Right renal pelvis (tissue), 4 donors: ENCODE data around the gene MS4A12. TPM values are rescaled to one million over a fixed set of nuclear protein-coding genes. Genes with fewer than 3 reads are reported as not detected.
"Not testable (repeated sequence)": the region's sequence is repeated elsewhere in the genome, so short reads cannot be mapped to it uniquely, and the experiment has no call there.

Source experiments
- DNase-seq, 4 donors: peaks; one replicate each; pipeline ENCODE4 v3.0.0-alpha.2; 2013; ENCODE audit warnings: low read depth in 4 of 4, low spot score in 3 of 4, missing footprints in 1 of 4
- polyA plus RNA-seq, 4 donors: library from polyadenylated mRNA; unstranded; fragments of 120-200 nt; gene quantifications; one replicate each; pipeline ENCODE4 v1.2.1, GENCODE V29; 2013; ENCODE audit not compliant: insufficient read length in 4 of 4

The MS4A12 gene
- polyA plus RNA-seq, 4 donors: not detected

DNA sequence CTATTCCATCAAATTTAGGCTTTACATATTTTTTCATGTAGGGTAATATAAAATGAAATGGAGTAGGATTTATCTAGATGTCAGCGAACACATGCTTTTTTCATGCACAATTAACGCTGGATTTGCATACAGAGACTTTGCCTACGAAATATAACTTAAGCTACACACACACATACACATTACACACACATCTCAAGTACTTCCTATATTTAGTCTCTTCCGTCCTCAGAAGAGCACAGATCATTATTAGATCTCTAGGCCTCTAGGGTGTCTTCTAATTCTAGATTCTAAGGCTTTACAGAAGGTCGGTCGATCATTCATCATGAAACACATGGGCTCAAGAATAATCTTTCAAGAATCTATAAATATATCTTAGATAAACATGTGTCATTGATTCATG lies 18.8 kb downstream of the MS4A12 start:
- DNase-seq: no peak

DNA sequence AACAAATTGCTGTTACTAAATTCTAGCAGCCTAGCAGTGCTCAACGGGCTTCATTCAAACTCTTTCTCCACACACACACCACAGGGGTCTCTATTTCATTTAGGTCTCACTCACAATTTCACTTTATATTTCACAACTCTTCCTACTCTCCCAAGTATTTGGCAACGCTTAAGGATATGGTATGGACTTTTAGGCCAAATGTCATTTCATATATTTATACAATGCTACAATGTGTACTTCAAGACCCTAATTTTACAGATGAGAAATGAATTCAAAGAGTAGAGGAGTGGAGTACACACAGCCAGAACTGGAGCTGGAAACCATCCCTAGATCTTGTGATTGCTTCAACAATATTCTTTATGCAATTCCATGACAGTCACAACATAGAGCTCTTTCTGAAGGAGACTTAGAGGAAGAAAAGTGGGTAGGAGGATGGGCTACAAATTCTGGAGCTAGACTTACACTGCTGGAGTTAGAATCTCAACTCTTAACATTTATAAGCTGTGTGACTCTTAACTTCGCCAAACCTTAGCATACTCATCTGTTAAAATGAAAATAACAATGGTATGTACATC lies 20.2 kb downstream of the MS4A12 start:
- no peak for DNase-seq

DNA sequence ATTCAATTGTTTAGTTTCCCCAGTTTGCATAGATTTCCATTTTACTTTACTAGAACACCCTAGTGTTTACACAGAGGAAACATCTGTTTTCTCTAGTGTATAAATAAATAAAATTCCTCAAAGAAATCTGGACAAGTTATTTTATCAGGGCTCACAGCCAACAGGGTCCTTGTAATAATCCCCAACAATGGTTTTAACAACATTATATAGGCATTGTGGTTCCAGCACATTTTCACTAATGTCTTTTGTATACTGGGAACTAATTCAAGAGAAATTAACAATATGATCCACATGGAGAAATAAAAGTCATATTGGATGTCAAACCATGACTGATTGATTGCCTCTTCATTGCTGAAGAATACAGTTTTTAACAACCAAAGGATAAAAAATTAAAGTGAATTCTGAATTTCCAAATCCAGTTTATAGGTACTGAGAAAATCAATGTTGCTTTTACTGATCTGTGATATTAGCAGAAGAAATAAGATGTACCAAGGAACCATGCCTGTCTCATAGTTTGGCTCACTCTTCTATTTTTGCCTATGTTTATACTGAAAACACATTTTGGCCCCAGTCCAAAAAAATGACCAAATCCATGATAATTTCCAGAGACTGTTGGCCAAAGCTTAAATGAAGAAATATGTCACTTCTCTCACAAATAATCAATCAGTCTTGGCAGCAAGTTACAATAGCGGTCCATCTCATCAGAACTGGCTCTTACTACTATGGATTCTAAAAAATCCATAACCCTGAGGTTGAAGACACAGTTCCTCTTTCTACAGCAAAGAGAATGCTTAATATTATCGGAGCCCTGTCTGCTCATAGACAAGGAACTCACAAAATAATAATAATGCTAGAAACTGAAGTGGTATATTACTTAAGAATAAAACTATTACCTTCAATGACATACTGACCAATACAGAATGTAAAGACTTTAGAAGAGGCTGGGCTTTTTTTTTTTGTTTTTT lies 21.2 kb downstream of the MS4A12 start:
- DNase-seq: no peak

DNA sequence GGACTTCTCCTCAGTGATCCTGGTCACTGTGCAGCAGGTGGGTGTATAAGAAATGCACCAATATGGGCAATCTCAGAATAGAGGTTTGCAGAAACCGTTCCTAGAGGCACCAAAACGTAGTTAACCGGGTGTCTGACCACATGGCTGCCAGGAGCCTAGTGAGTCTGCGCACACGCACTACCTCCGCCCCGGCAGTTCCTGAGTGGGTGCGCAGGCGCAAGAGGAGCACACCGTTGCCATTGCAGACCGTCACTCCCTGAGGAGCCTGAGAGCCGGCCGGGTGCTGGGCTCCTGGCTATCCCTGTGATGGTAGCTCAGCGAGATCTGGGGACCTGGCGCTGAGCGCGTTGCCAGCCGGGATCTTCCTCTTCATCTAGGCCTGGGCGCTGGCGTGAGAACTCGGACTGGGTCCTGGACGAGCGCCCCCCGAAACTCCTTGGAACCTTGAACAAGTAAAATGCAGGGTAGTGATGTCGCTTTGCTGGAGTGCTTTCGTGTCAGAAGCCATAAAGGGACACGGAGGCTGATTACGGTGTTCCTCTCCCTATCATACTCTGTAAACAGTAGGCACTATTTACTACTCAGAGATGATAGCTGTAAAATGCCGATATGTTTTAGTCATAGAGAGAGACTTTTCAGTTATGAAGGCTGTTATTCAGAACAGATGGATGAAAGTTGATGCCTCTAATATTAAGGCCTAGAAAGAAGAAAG lies 22.7 kb downstream of the MS4A12 start, which contains the start of gene MS4A13:
MS4A13 (plus strand) TSS at position 249 of the 712 bp plus-strand sequence. CDS start 2,692 bp downstream, outside the sequence.
- DNase-seq: no peak

DNA sequence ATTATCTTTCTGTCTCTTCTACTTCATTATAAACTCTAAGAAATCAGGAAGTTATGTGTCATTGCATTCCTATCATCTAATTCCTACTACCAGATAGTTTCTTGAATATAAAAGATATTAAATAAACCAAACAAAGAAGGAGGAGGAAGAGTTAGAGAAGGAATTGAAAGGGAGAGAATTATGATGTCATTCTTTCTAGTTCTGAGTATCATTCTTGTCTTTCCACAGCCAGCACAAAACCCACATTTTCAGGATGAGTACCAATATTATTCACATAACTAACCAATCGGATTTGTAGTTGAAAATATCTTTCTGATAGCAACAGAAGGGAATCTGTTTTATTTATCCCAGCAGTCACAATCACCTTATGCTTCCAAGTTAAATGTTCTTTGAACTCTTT lies 35.9 kb downstream of the MS4A12 start:
- DNase-seq: no peak

DNA sequence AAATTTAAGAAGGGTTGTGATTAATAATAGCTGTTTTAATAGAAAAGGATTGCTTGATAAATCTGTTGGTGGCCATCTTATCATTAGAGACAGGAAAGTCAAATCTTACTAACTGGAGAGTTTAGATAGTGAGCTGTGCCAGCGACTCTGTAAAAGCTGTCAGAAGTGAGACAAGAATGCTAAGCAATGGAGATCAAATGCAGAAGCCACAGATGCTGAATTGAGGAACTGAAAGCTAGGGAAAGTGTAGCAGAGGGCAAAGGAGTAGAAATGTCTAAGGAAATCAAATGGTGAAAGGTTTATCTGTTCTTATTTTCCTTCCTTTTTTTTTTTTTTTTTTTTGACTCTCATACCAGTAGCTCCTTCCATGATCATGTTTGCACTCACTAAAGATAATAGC lies 36.4 kb downstream of the MS4A12 start:
- no peak for DNase-seq

DNA sequence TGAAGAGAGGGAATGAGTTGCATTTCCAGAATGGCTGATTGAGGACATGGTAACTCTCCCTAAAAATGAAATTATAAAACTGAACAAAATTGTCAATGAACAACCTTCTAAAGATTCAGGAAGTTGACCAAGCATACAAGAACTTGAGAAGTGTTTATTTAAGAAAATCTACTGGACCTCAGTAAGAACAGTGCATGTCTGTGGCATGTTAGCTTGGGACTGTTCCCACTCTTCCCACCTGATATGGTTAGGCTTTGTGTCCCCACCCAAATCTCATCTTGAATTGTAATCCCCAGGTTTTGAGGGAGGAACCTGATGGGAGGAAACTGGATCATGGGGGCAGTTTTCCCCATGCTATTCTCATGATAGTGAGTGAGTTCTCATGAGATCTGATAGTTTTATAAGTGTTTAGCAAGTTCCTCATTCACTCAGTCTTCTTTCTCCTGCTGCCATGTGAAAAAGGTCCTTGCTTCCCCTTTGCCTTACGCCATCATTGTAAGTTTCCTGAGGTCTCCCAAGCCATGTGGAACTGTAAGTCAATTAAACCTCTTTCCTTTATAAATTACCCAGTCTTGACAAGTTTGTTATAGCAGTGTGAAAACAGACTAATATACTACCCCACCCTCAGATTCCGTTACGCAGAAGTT lies 38.0 kb downstream of the MS4A12 start:
- no peak for DNase-seq

GRCh38 chr11:60532383-60532782 lies 39.8 kb downstream of the MS4A12 start:
- not testable (repeated sequence) for DNase-seq

DNA sequence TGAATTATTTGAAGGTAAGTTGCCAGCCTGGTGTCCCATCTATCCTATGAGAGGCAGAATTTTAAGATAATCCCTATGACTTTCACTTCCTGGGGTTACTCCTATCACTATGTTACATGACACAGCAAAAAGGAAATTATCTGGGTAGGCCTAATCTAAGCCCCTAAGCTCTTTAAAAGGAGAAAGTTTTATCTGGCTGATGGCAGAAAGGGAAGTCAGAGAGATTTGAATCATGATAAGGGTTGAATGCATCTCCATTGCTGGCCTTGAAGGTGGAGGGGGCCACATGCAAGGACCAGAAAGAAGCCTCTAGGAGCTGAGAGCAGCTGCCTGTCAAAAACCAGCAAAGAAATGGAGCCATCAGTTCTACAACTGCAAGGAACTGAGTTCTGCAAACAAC lies 46.0 kb downstream of the MS4A12 start:
- not testable (repeated sequence) for DNase-seq

DNA sequence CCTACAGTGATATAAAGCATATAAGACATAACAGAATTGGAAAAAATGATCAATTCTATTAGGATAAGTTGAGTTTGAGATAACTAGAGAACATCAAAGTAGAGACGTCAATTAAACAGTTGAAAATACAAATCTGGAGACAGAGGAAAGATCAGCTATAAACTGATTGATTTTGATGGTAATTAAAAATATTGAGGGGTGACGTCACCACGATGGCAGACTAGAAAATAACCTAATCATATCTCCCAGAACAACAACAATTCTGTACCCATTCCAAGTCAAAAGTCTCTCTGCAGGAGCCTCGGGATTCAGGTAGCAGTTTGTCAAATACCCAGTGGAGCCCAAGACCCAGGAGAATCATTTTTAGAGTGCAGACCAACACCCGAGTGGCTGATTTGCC lies 51.5 kb downstream of the MS4A12 start:
- DNase-seq: no peak

Other genes starting within 250 kb of the MS4A12 start
- gene MS4A4E, start 249.6 kb upstream of the MS4A12 start, polyA plus RNA-seq: 1 to 10 TPM in 1 of 4 donors, under 1 TPM in 3; 0.64 to 1.2 (median 0.74) TPM
- gene MS4A4A, start 212.1 kb upstream of the MS4A12 start, polyA plus RNA-seq: 1 to 10 TPM; 4.4 to 7.5 (median 7.3) TPM
- not detected for gene MS4A6E, start 165.5 kb upstream of the MS4A12 start, polyA plus RNA-seq
- 1 to 10 TPM; 1.6 to 7.7 (median 5.9) TPM for gene MS4A7, start 114.2 kb upstream of the MS4A12 start, polyA plus RNA-seq
- gene MS4A14, start 96.3 kb upstream of the MS4A12 start, polyA plus RNA-seq: under 1 TPM; 0.13 to 0.23 (median 0.17) TPM
- not detected for gene MS4A5, start 63.2 kb upstream of the MS4A12 start, polyA plus RNA-seq
- under 1 TPM; 0.29 to 0.69 (median 0.48) TPM for gene MS4A1, start 36.9 kb upstream of the MS4A12 start, polyA plus RNA-seq
- gene MS4A13, start 22.6 kb downstream of the MS4A12 start, polyA plus RNA-seq: not detected
- not detected for gene MS4A8, start 206.8 kb downstream of the MS4A12 start, polyA plus RNA-seq
- gene MS4A18, start 231.9 kb downstream of the MS4A12 start, polyA plus RNA-seq: not detected